NB4 (cell line): ENCODE measurements around the gene CHCHD4.
A peak's percentile ranks its signal among the peaks of the same experiment; 100 is the strongest.

Experiments
- DNase-seq: peaks from one replicate; pipeline ENCODE4 v3.0.0; 2010; ENCODE audit warnings: low read depth
- H3K4me3 ChIP-seq: one replicate; pipeline ENCODE4 v1.5.1; 2011; ENCODE audit warnings: mild to moderate bottlenecking, low read depth, low read length, moderate library complexity
- MYC ChIP-seq: IDR thresholded peaks from 2 replicates; pipeline ENCODE4 v1.6.1; 2011; ENCODE audit warnings: low read depth, low read length
- POLR2A ChIP-seq: IDR thresholded peaks from 2 replicates; pipeline ENCODE4 v1.6.1; 2011; ENCODE audit warnings: mild to moderate bottlenecking; ENCODE audit not compliant: insufficient read length; ENCODE audit errors: extremely low read depth
- TF ChIP-seq, protein P1 (sequence below): IDR thresholded peaks from one replicate; pipeline ENCODE4 v1.5.1; 2012; ENCODE audit warnings: low read depth, low read length
- TF ChIP-seq, protein P2 (sequence below): IDR thresholded peaks from 2 replicates; pipeline ENCODE4 v1.6.1; 2011; ENCODE audit warnings: low read depth, low read length

The CHCHD4 gene

DNA sequence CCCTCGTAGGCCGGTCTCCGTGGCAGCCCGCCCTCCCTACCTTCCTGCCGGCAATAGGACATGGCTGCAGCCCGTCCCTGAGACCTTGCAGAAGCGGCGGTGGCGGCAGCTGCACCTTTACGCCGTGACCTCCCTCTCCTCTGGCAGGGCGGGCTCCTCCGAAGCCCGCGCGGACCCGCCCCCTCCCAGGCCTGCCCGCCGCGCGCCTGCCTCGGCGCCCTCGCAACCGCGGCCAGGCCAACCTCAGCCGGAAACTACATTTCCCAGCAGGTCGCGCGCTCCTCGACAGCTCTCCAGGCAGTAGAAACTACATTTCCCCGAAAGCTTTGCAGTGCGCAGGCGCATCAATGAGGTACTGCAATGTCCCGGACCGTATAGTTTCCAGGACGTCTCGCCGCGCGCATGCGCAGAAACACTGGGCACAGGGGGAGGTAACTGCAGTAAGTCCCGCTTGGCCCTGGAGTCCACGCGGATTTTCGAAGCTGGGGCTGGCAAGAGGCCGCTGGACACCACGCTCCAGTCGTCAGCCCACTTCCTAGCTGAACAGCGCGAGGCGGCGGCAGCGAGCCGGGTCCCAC lies at the start of gene CHCHD4, which contains the start of gene TMEM43:
CHCHD4 (minus strand) TSS at position 256 of the 578 bp plus-strand sequence; CDS start at position 62, 194 bp downstream.
TMEM43 (plus strand) TSS at position 438 of the 578 bp plus-strand sequence. CDS start 142 bp downstream, outside the sequence.
- peak; percentile 98 for DNase-seq
- TF ChIP-seq, protein P1, sequence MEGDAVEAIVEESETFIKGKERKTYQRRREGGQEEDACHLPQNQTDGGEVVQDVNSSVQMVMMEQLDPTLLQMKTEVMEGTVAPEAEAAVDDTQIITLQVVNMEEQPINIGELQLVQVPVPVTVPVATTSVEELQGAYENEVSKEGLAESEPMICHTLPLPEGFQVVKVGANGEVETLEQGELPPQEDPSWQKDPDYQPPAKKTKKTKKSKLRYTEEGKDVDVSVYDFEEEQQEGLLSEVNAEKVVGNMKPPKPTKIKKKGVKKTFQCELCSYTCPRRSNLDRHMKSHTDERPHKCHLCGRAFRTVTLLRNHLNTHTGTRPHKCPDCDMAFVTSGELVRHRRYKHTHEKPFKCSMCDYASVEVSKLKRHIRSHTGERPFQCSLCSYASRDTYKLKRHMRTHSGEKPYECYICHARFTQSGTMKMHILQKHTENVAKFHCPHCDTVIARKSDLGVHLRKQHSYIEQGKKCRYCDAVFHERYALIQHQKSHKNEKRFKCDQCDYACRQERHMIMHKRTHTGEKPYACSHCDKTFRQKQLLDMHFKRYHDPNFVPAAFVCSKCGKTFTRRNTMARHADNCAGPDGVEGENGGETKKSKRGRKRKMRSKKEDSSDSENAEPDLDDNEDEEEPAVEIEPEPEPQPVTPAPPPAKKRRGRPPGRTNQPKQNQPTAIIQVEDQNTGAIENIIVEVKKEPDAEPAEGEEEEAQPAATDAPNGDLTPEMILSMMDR, result no peak
- peak; percentile 55; the same call in 1 of the 2 replicates for TF ChIP-seq MYC
- TF ChIP-seq, protein P2, sequence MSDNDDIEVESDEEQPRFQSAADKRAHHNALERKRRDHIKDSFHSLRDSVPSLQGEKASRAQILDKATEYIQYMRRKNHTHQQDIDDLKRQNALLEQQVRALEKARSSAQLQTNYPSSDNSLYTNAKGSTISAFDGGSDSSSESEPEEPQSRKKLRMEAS, result peak; percentile 56
- peak; percentile 27 for TF ChIP-seq POLR2A
- peak within 1 kb of the TSS; percentile 98 for H3K4me3 ChIP-seq

DNA sequence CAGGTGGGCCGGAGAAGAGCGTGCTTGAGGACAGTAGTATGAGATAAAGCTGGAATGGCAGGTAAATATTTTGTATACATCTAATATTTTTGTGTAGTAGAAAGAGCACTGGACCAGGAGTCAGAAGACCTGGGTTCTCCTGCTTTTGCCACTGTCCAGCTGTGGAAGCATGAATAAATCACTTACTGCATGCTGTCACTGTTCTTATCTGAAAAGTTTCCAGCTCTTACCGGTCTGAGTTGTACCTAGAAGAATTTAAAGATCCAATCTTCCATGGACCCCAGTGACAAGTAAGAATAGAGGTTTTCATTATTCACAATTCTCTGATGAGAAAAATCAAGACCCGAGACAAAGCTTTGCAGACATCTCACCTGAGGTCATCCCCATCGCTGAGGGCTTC lies 47.8 kb upstream of the CHCHD4 start:
- DNase-seq, result no peak
- TF ChIP-seq MYC, result no peak
- TF ChIP-seq, protein P1, result no peak
- H3K4me3 ChIP-seq, result no peak overlapping the region

DNA sequence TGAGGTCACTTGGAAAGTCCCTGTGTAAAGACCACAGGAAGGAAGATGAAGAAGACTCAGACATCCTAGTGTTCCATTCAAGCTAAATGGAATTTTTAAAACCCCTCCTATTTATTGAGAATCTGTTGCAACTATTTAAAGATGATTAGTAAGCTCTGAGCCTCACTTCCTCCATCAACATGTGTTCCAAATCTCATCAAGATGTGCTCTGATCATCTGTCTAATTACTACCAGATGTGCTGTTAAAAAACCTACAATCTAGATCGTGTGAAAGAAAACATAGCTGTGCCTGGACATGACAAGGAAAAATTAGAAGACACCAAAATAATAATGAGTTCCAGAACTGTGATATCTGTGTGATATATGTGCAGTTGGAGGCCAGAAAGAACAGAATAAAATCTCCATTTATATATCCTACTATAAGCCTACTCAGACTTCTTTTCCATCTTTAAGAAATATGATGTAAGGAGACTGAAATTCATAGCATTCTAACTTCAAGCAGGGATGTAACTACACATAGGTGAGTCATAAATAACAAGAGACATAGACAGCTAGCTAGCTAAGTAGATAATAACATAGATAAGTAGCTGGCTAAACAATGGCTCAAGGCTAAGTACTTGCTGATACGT lies 46.0 kb upstream of the CHCHD4 start:
- TF ChIP-seq POLR2A (no peak), MYC (no peak)
- TF ChIP-seq, protein P1, result no peak
- TF ChIP-seq, protein P2, result no peak
- H3K4me3 ChIP-seq, result no peak overlapping the region
- no peak for DNase-seq

DNA sequence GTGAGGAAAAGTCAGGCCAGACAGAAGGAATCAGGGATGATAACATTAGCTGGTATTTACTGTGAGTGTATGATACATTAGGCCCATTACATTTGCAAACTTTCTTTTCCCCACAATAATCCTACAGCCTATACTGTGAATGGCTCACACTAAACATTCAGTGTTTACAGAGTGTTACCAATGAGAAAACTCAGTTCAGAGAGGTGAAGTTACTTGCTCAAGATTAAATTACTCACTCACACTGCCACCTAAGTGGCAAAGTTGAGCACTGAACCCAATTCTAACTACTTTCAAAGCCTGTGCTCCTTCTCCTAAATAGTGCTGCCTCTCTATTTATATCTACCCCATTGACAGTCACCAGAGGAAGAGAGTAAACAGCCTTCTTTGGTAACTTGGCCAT lies 45.2 kb upstream of the CHCHD4 start:
- no peak overlapping the region for H3K4me3 ChIP-seq
- no peak for DNase-seq
- TF ChIP-seq, protein P1, result no peak
- TF ChIP-seq POLR2A (no peak), MYC (no peak)
- TF ChIP-seq, protein P2, result no peak

DNA sequence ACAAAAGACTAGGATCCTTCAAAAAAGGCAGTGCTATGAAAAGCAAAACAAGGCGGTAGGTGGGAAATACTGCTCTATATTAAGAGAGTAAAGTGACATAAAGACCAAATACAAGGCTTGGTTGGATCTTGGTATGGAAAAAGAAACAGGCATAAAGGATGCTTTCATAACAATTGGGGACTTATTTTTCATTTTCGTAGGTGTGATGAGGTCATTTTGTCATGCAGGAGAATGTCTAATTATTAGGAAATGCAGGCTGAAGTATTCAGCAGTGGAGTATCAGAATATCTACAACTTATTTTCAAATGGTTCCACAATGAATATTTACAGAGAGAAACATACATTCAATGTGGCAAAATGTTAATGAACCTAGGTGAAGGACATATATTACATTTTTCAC lies 44.8 kb upstream of the CHCHD4 start:
- no peak for DNase-seq
- no peak overlapping the region for H3K4me3 ChIP-seq
- TF ChIP-seq, protein P1, result no peak
- no peak for TF ChIP-seq POLR2A
- TF ChIP-seq MYC, result no peak
- TF ChIP-seq, protein P2, result no peak
